Mammary epithelial cell (primary cell): ENCODE measurements around the gene APC2.

Experiments
- CTCF ChIP-seq, 2 donors: IDR thresholded peaks in 1 of 2; conservative IDR thresholded peaks in 1 of 2; 2 replicates each; pipeline ENCODE4 v1.5.1; 2011 to 2012; ENCODE audit warnings: inconsistent platforms in 2 of 2, low read length in 2 of 2, mild to moderate bottlenecking in 2 of 2, control low read depth in 1 of 2, low read depth in 1 of 2; ENCODE audit not compliant: insufficient read depth in 1 of 2; ENCODE audit errors: extremely low read depth in 1 of 2
- EZH2 ChIP-seq: IDR thresholded peaks from 2 replicates; pipeline ENCODE4 v1.6.1; 2012; ENCODE audit warnings: low read length, inconsistent platforms, borderline replicate concordance

- TF ChIP-seq CTCF (conservative IDR thresholded peaks at IDR 0.05 in 1 of 2, IDR thresholded peaks at IDR 0.05 in 1 of 2; ENCODE audit: extremely low read depth in 1 of 2, insufficient read depth in 1 of 2, low read depth in 1 of 2, low read length in 2 of 2) (no peak), EZH2 (no peak)
Observed at GRCh38 chr19:1457031-1457739, 7.3 kb downstream of the APC2 start.
